ENCODE data around the gene MYBPC2.

Gene MYBPC2

DNA sequence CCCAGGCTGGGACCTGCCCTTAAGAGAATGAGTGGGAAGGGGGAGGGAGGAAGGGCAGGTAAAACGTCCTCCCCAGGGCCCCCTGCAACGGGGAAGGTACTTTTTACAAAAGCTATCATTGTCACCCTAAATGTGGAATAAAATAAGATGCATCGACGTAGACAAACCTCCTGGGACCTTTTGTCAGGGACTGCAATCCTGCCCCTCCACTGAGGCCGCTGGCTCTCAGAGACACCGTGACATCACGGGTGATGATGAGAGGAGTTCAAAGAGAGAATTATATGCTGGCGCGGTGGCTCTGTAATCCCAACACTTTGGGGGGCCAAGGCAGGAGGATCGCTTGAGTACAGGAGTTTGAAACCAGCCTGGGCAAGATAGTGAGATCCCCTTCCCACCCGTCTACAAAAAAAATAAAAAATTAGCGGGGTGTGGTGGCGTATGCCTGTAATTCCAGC lies 1.8 kb upstream of the MYBPC2 start:
- TF ChIP-seq, protein P1, sequence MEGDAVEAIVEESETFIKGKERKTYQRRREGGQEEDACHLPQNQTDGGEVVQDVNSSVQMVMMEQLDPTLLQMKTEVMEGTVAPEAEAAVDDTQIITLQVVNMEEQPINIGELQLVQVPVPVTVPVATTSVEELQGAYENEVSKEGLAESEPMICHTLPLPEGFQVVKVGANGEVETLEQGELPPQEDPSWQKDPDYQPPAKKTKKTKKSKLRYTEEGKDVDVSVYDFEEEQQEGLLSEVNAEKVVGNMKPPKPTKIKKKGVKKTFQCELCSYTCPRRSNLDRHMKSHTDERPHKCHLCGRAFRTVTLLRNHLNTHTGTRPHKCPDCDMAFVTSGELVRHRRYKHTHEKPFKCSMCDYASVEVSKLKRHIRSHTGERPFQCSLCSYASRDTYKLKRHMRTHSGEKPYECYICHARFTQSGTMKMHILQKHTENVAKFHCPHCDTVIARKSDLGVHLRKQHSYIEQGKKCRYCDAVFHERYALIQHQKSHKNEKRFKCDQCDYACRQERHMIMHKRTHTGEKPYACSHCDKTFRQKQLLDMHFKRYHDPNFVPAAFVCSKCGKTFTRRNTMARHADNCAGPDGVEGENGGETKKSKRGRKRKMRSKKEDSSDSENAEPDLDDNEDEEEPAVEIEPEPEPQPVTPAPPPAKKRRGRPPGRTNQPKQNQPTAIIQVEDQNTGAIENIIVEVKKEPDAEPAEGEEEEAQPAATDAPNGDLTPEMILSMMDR (IDR thresholded peaks at IDR 0.05; ENCODE audit: low read depth, low read length), result no peak
- no peak for DNase-seq (ENCODE audit: low read depth in 2 of 2)
- H3K4me3 ChIP-seq (replicated peaks in 1 of 2; ENCODE audit: low read depth in 2 of 2, low read length in 2 of 2), result peak overlapping the region; percentile 48 to 52

DNA sequence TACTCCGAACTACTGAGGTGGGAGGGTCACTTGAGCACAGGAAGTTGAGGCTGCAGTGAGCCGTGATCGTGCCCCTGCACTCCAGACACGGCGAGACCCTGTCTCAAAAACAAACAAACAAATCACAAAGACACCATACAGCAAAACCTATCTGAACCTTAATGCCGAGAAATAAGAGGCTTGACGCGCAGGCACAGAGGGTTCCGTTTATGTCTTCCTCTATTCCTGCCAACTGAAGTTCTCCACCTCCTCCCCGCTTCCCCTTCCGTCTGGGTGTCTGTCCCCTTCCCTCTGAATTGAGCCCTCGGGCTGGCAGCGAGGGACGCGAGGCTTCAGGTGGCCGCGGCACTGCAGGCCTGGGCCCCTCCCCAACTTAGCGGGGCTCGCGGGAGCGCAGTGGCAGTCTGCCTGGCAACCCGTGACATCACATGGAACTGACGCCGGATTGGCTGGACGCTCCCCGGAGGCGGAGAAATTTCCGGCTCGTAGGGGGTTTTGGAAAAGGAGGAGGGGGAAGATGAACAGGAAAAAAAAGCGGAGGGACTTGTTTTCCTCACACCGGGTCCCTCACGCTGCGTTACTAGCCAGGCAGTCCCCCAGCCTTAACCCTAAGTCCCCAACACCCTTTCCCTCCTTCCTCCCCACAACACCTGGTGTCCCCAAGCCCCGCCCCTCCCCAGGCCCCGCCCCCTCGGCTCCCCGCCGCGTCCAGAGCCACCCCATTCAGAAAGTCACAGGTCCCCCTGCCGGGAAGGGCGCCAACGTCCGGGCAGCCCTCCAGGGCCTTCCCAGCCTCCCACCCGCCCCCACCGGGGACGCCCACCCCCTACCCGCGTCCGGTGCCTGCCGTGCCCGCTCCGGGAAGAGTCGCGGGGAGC lies 1.1 kb upstream of the MYBPC2 start:
- TF ChIP-seq, protein P1 (IDR thresholded peaks at IDR 0.05; ENCODE audit: low read depth, low read length), result no peak
- H3K4me3 ChIP-seq (replicated peaks in 1 of 2; ENCODE audit: low read depth in 2 of 2, low read length in 2 of 2), result peak overlapping the region; percentile 48 to 52
- DNase-seq (ENCODE audit: low read depth in 2 of 2), result peak; percentile 66 to 72

DNA sequence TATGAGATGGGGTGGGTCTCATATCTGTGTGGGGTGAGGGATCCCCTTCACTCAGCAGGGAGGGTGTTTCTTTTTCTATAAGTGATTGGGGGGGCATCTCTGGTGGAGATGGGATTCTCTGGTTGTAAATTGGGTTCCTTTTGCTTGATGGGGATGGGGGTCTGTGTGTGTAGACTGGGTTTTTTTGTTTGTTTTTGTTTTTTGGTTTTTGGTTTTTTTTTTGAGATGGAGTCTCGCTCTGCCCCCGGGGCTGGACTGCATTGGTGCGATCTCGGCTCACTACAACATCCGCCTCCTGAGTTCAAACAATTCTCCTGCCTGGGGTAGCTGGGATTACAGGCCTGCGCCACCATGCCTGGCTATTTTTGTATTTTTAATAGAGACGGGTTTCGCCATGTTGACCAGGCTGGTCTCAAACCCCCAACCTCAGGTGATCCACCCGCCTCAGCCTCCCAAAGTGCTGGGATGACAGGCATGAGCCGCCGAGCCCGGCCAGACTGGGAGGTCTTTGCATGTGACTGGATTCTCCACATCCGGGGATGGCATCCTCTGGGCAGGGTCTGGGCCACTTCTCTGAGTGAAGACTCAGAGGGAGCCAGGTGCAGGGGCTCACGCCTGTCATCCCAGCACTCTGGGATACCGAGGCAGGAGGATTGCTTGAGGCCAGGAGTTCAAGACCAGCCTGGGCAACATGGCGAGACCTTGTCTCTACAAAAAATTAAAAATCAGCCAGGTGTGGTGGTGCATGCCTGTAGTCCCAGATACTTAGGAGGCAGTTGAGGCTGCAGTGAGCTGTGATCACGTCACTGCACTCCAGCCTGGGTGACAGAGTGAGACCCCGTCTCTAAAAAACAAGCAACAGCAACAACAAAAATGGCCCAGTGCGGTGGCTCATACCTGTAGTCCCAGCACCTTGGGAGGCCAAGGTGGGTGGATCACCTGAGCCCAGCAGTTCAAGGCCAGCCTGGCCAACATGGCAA lies 799 bp downstream of the MYBPC2 start:
- TF ChIP-seq, protein P1 (IDR thresholded peaks at IDR 0.05; ENCODE audit: low read depth, low read length), result no peak

DNA sequence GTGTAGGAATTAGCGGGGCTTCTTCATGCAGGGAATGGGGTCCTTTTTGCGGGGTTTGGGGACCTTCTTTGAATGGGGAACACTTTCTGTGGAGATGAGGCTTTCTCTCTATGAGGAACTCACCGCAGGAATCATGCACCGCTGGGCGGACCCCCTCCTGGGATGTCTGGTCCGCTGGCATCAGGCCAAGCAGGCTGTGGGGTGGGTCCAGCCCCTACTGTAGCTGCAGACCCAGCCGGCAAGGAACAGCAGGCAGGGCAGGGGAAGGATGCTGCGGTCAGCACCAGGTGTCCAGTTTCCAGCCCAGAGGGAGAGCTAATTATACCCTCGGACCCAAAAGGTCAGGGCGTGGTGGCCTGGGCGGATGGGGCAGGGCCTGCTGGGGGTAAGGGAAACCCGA lies 1.8 kb downstream of the MYBPC2 start:
- no peak for DNase-seq (ENCODE audit: low read depth in 2 of 2)
- TF ChIP-seq, protein P1 (IDR thresholded peaks at IDR 0.05; ENCODE audit: low read depth, low read length), result no peak
- no peak overlapping the region for H3K4me3 ChIP-seq (replicated peaks in 1 of 2; ENCODE audit: low read depth in 2 of 2, low read length in 2 of 2)

More for the DNA sequence above, 799 bp downstream of the MYBPC2 start:
- DNase-seq (ENCODE audit: low read depth in 2 of 2), result no peak
- no peak overlapping the region for H3K4me3 ChIP-seq (replicated peaks in 1 of 2; ENCODE audit: low read depth in 2 of 2, low read length in 2 of 2)

DNA sequence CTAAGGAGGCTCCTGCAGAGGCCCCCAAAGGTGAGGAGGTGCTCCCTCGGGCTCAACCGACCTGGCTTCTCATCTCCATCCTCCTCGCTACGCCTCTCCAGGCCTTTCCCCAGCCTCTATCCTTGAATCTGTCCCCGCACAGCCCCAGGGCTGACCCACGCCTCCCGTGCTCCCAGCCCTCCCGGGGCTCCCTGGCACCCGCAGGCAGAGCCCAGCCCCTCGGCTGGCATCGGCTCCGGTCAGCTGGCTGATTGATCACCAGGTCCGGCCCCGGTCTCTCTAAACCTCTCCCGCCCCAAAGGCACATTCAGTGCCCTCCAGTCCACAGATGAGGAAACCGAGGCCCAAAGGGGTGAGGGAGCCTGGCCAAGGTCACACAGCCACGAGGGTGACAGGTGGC lies 2.5 kb downstream of the MYBPC2 start:
- DNase-seq (ENCODE audit: low read depth in 2 of 2), result no peak
- TF ChIP-seq, protein P1 (IDR thresholded peaks at IDR 0.05; ENCODE audit: low read depth, low read length), result no peak
- no peak overlapping the region for H3K4me3 ChIP-seq (replicated peaks in 1 of 2; ENCODE audit: low read depth in 2 of 2, low read length in 2 of 2)

DNA sequence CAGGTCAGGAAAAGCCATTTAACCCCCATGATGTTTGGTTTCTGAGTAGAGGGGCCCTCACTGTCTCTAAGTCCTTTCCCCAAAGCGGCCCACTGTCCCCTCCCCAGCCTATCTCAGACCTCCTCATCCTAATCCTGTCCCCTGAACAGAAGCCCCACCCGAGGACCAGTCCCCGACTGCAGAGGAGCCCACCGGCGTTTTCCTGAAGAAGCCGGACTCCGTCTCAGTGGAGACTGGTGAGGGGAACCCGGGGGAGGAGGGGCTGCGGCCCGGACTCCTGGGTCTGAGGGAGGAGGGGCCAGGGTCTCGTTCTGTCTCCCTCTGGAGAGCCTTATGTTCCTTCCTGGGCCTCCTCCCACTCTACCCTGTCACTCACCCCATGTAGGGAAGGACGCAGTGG lies 2.9 kb downstream of the MYBPC2 start:
- no peak for DNase-seq (ENCODE audit: low read depth in 2 of 2)
- no peak overlapping the region for H3K4me3 ChIP-seq (replicated peaks in 1 of 2; ENCODE audit: low read depth in 2 of 2, low read length in 2 of 2)
- TF ChIP-seq, protein P1 (IDR thresholded peaks at IDR 0.05; ENCODE audit: low read depth, low read length), result no peak
